Lower lobe of right lung (tissue), 2 donors: ENCODE results near the gene YTHDF1. TPM values are rescaled to one million over a fixed set of nuclear protein-coding genes. Genes with fewer than 3 reads are reported as not detected.

Experiments
- ATAC-seq, 2 donors: fragments of 200-7000 bp; cut with Tn5 transposase; one replicate each; pipeline ENCODE4 v1.9.1; 2020 to 2022; ENCODE audit warnings: mild to moderate bottlenecking in 2 of 2, moderate library complexity in 2 of 2
- DNase-seq: peaks from one replicate; pipeline ENCODE4 v3.0.0-alpha.2; 2020
- H3K27ac ChIP-seq: fragments of 200-600 bp; one replicate; pipeline ENCODE4 v1.8.0; 2022
- H3K27me3 ChIP-seq: fragments of 200-600 bp; one replicate; pipeline ENCODE4 v1.8.0; 2022; ENCODE audit warnings: low read depth
- H3K36me3 ChIP-seq: fragments of 200-600 bp; one replicate; pipeline ENCODE4 v1.8.0; 2022; ENCODE audit warnings: mild to moderate bottlenecking
- H3K4me1 ChIP-seq: fragments of 200-600 bp; one replicate; pipeline ENCODE4 v1.8.0; 2022
- H3K4me3 ChIP-seq: fragments of 200-600 bp; one replicate; pipeline ENCODE4 v1.8.0; 2022; ENCODE audit warnings: mild to moderate bottlenecking
- H3K9me3 ChIP-seq: fragments of 200-600 bp; one replicate; pipeline ENCODE4 v1.8.0; 2022
- CTCF ChIP-seq: fragments of 200-600 bp; IDR thresholded peaks from one replicate; pipeline ENCODE4 v1.8.0; 2022; ENCODE audit warnings: antibody characterized with exemption, mild to moderate bottlenecking
- intact Hi-C: fragments of 100-400 bp; cut with DNase I; formaldehyde crosslinking; loops from one replicate; pipeline ENCODE4 v1.11.0; 2022
- total RNA-seq: library from RNA; stranded (reverse); fragmentation: NEBNext Ultra II Directional; extraction: Animal tissue kit (Norgen Biotek cat#: 25700); gene quantifications from one replicate; pipeline ENCODE4 v1.2.1, GENCODE V29; 2021
- donor health status: DM: no; HTN: yes; CAD: no; lungs with severe emphysema.

The YTHDF1 gene
- total RNA-seq, 1 donor from 2014 or later: 33.4 TPM

GRCh38 chr20:63168861-63169260 lies 47.1 kb downstream of the YTHDF1 start:
- Histone ChIP-seq H3K27ac (no peak overlapping the region), H3K36me3 (no peaks in the 10 kb centered on the region), H3K4me1 (no peaks in the 10 kb centered on the region), H3K4me3 (no peak overlapping the region), H3K9me3 (no peaks in the 10 kb centered on the region), H3K27me3 (peaks cover 30% of the 10 kb centered on the region)
- TF ChIP-seq CTCF: no peak
- intact Hi-C loops: no loop called here
- ATAC-seq: no peak
- no peak for DNase-seq

- intact Hi-C loops: no loop called here
- H3K27ac ChIP-seq: no peak overlapping the region
- peaks cover 28% of the 10 kb centered on the region for H3K27me3 ChIP-seq
- no peak overlapping the region for H3K4me3 ChIP-seq
- no peak for TF ChIP-seq CTCF
- DNase-seq (no peak), ATAC-seq (no peak)
- no peaks in the 10 kb centered on the region for H3K9me3 ChIP-seq
- no peaks in the 10 kb centered on the region for H3K36me3 ChIP-seq
- H3K4me1 ChIP-seq: no peaks in the 10 kb centered on the region
These were observed 47.9 kb downstream of the YTHDF1 start for GRCh38 chr20:63167918-63168520.

- intact Hi-C loops: no loop called here
- ATAC-seq (no peak), DNase-seq (no peak)
- Histone ChIP-seq H3K27me3 (peaks cover 28% of the 10 kb centered on the region), H3K4me1 (no peaks in the 10 kb centered on the region), H3K36me3 (no peaks in the 10 kb centered on the region), H3K9me3 (no peaks in the 10 kb centered on the region), H3K27ac (no peak overlapping the region), H3K4me3 (no peak overlapping the region)
- TF ChIP-seq CTCF: no peak
These were observed 48.7 kb downstream of the YTHDF1 start for GRCh38 chr20:63167026-63167917.

GRCh38 chr20:63166193-63167020 lies 49.5 kb downstream of the YTHDF1 start:
- H3K9me3 ChIP-seq: no peaks in the 10 kb centered on the region
- intact Hi-C loops: no loop called here
- no peaks in the 10 kb centered on the region for H3K4me1 ChIP-seq
- ATAC-seq (no peak), DNase-seq (no peak)
- no peaks in the 10 kb centered on the region for H3K36me3 ChIP-seq
- peaks cover 34% of the 10 kb centered on the region for H3K27me3 ChIP-seq
- no peak overlapping the region for H3K4me3 ChIP-seq
- no peak for TF ChIP-seq CTCF
- H3K27ac ChIP-seq: no peak overlapping the region

GRCh38 chr20:63165356-63166192 lies 50.4 kb downstream of the YTHDF1 start:
- Histone ChIP-seq H3K4me3 (no peak overlapping the region), H3K9me3 (no peaks in the 10 kb centered on the region), H3K27ac (no peak overlapping the region), H3K36me3 (no peaks in the 10 kb centered on the region), H3K27me3 (peaks cover 43% of the 10 kb centered on the region), H3K4me1 (no peaks in the 10 kb centered on the region)
- ATAC-seq (no peak), DNase-seq (no peak)
- intact Hi-C loops: no loop called here
- TF ChIP-seq CTCF: no peak
